ENCODE data around the gene PHRF1.

PHRF1 gene

GRCh38 chr11:539971-540481 is 36.2 kb upstream of the PHRF1 start:
- DNase-seq = no peak

- no peak for DNase-seq
Measured at GRCh38 chr11:540583-541432, 35.5 kb upstream of the PHRF1 start.

GRCh38 chr11:541433-541885 is 34.8 kb upstream of the PHRF1 start:
- DNase-seq = no peak

GRCh38 chr11:544817-545166 is 31.5 kb upstream of the PHRF1 start:
- DNase-seq = no peak

- DNase-seq = no peak
Measured at GRCh38 chr11:545171-545570, 31.1 kb upstream of the PHRF1 start.

- DNase-seq = no peak
Measured at GRCh38 chr11:548700-549603, 27.3 kb upstream of the PHRF1 start.

GRCh38 chr11:550021-550745 is 26.1 kb upstream of the PHRF1 start:
- no peak for DNase-seq

GRCh38 chr11:550746-551085 is 25.6 kb upstream of the PHRF1 start:
- DNase-seq = no peak

GRCh38 chr11:551131-551530 is 25.1 kb upstream of the PHRF1 start:
- DNase-seq = no peak

GRCh38 chr11:551596-551995 is 24.7 kb upstream of the PHRF1 start:
- DNase-seq = no peak

GRCh38 chr11:553083-553987 is 22.9 kb upstream of the PHRF1 start:
- no peak for DNase-seq

- no peak for DNase-seq
Measured at GRCh38 chr11:553988-554340, 22.3 kb upstream of the PHRF1 start.

- peak in 1 of 2 experiments; percentile 51 for DNase-seq
Measured at GRCh38 chr11:554428-555226, 21.6 kb upstream of the PHRF1 start.

- DNase-seq = no peak
Measured at GRCh38 chr11:555227-555779, 21.0 kb upstream of the PHRF1 start.

- no peak for DNase-seq
Measured at GRCh38 chr11:555780-556661, 20.2 kb upstream of the PHRF1 start.

- DNase-seq = no peak
Measured at GRCh38 chr11:556662-557256, 19.5 kb upstream of the PHRF1 start.

GRCh38 chr11:557328-558132 is 18.7 kb upstream of the PHRF1 start:
- DNase-seq = no peak

- DNase-seq = no peak
Measured at GRCh38 chr11:558503-558902, 17.8 kb upstream of the PHRF1 start.
